Gastrocnemius medialis (tissue), 4 donors: ENCODE data around the gene INPP5A.

Experiments used
- CTCF ChIP-seq, 5 experiments: fragments of 450-650 bp in 3 of 5; fragments of 200-600 bp in 2 of 5; sonication (generic) in 2 of 5; IDR thresholded peaks in 4 of 5; conservative IDR thresholded peaks in 1 of 5; 1 replicate in 4 of 5; 2 replicates in 1 of 5; pipeline ENCODE4 v1.5.1; 2016 to 2019; ENCODE audit warnings: antibody characterized with exemption in 5 of 5, mild to moderate bottlenecking in 3 of 5, moderate library complexity in 3 of 5
- POLR2A ChIP-seq, 2 donors: fragments of 450-650 bp; IDR thresholded peaks; one replicate each; pipeline ENCODE4 v1.6.1; 2017; ENCODE audit warnings: antibody characterized with exemption in 2 of 2, mild to moderate bottlenecking in 2 of 2, moderate library complexity in 2 of 2

DNA sequence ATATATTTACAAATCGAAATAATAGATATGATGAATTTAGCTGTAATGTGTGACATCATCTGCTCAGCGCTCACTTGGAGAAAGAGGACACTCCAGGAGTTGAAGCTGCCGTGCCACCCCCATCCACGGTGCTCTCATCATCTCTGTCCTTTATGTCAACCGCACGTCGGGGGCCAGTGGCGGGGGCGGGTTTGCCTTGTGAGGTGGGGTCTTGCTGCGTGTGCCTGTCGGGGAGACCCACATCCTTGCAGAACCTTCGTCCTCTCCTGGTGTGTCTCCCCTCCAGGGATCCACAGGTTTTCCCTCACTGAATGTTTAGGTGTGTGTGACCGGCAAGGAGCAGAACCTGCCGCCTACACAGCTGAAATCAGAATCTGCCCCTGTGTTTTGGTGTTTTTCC is 71.6 kb downstream of the INPP5A start:
- no peak for TF ChIP-seq CTCF (IDR thresholded peaks at IDR 0.05 in 4 of 5, conservative IDR thresholded peaks at IDR 0.05 in 1 of 5)
- no peak for TF ChIP-seq POLR2A (IDR thresholded peaks at IDR 0.05)
